GM12878 (cell line): ENCODE measurements around the gene ZYG11A. TPM values are rescaled to one million over a fixed set of nuclear protein-coding genes. Genes with fewer than 3 reads are reported as not detected.

Source experiments
- ATAC-seq: fragments of 200-7000 bp; cut with Tn5 transposase; 3 replicates; pipeline ENCODE4 v1.9.1; 2020; ENCODE audit warnings: mild to moderate bottlenecking, moderate library complexity
- BruUV-seq: library from RNA; stranded (reverse); fragments of 400-500 nt; replicated peaks from 2 replicates; lab custom pipeline; 2021; lab: Mats Ljungman, UMichigan
- CTCF ChIA-PET: fragments of 300-600 bp; sonication (Branson Sonifier 250); formaldehyde crosslinking; extraction: SDS; loops from one replicate; lab custom pipeline; 2021; ENCODE audit warnings: inconsistent platforms; lab: Yijun Ruan, JAX
- POLR2A ChIA-PET: fragments of 350-600 bp; formaldehyde crosslinking; extraction: SDS; loops from one replicate; lab custom pipeline; 2021; ENCODE audit warnings: inconsistent platforms; lab: Charles Lee
- RAD21 ChIA-PET: fragments of 300-600 bp; sonication (Branson Sonifier 250); formaldehyde crosslinking; loops from one replicate; lab custom pipeline; 2023; ENCODE audit warnings: antibody characterized with exemption; ENCODE audit not compliant: unreplicated experiment; lab: Charles Lee
- SMC1A ChIA-PET: fragments of 300-600 bp; sonication (Branson Sonifier 250); formaldehyde crosslinking; loops from one replicate; lab custom pipeline; 2023; ENCODE audit not compliant: unreplicated experiment, uncharacterized antibody; lab: Charles Lee
- DNase-seq: peaks from one replicate; pipeline ENCODE4 v3.0.0-alpha.2; 2011; ENCODE audit warnings: low read depth, low spot score
- FAIRE-seq: peaks from 3 replicates; lab custom pipeline; 2011; peaks lifted over from hg19 to GRCh38; lab: Jason Lieb, UNC
- H2AFZ ChIP-seq: 2 replicates; pipeline ENCODE4 v1.6.0; 2011; ENCODE audit warnings: low read depth, low read length, control low read depth; ENCODE audit not compliant: control insufficient read depth
- H3K27ac ChIP-seq: 2 replicates; pipeline ENCODE4 v1.5.1; 2011; ENCODE audit warnings: control low read depth; ENCODE audit not compliant: control insufficient read depth, insufficient read depth
- H3K27me3 ChIP-seq, 2 experiments: replicated peaks in 1 of 2; 2 replicates each; pipeline versions ENCODE4 v1.6.0 to v1.6.1; 2011; ENCODE audit warnings: low read length in 1 of 2; ENCODE audit not compliant: control insufficient read depth in 2 of 2, insufficient read depth in 2 of 2
- H3K36me3 ChIP-seq, 2 experiments: 2 replicates each; pipeline ENCODE4 v1.5.1; 2011; ENCODE audit warnings: low read length in 1 of 2; ENCODE audit not compliant: control insufficient read depth in 2 of 2, insufficient read depth in 2 of 2
- H3K4me1 ChIP-seq: 2 replicates; pipeline ENCODE4 v1.6.1; 2011; ENCODE audit warnings: mild to moderate bottlenecking, low read length, moderate library complexity, mixed read lengths; ENCODE audit not compliant: control insufficient read depth, insufficient read depth
- H3K4me2 ChIP-seq: 2 replicates; pipeline ENCODE4 v1.6.0; 2011; ENCODE audit warnings: control low read depth; ENCODE audit not compliant: control insufficient read depth, insufficient read depth
- H3K4me3 ChIP-seq: fragments of 200-600 bp; sonication (generic); 2 replicates; pipeline ENCODE4 v1.5.1; 2016
- H3K79me2 ChIP-seq: 2 replicates; pipeline ENCODE4 v1.6.0; 2011; ENCODE audit warnings: low read length; ENCODE audit not compliant: control insufficient read depth, insufficient read depth
- H3K9ac ChIP-seq: 2 replicates; pipeline ENCODE4 v1.8.0; 2011; ENCODE audit warnings: low read length, control low read depth, mixed read lengths; ENCODE audit not compliant: control insufficient read depth, insufficient read depth
- H3K9me3 ChIP-seq: replicated peaks from 3 replicates; pipeline ENCODE4 v1.5.1; 2011; ENCODE audit warnings: mild to moderate bottlenecking, low read length; ENCODE audit not compliant: control insufficient read depth, insufficient read depth
- H4K20me1 ChIP-seq: 2 replicates; pipeline ENCODE4 v1.6.0; 2011; ENCODE audit not compliant: control insufficient read depth, insufficient read depth
- BMI1 ChIP-seq: fragments of 450-650 bp; IDR thresholded peaks from 2 replicates; pipeline ENCODE4 v1.6.1; 2016; ENCODE audit warnings: mild to moderate bottlenecking, moderate library complexity, borderline replicate concordance
- BRCA1 ChIP-seq: IDR thresholded peaks from 2 replicates; pipeline ENCODE4 v1.6.1; 2011; ENCODE audit warnings: low read depth, low read length, improper control_type of control experiment
- CEBPB ChIP-seq, 2 experiments: fragments of 150-350 bp in 1 of 2; IDR thresholded peaks; 2 replicates each; pipeline ENCODE4 v1.6.1; 2012 to 2014; ENCODE audit warnings: low read depth in 2 of 2, low read length in 2 of 2, borderline replicate concordance in 1 of 2, inconsistent platforms in 1 of 2
- KAT2A ChIP-seq: conservative IDR thresholded peaks from 2 replicates; pipeline ENCODE4 v1.6.1; 2011; ENCODE audit warnings: low read depth, low read length; ENCODE audit not compliant: control insufficient read depth
- RCOR1 ChIP-seq: conservative IDR thresholded peaks from 2 replicates; pipeline ENCODE4 v1.6.1; 2012; ENCODE audit warnings: low read depth, low read length, improper control_type of control experiment
- SIX5 ChIP-seq: IDR thresholded peaks from 2 replicates; pipeline ENCODE4 v1.6.1; 2011; ENCODE audit warnings: mild to moderate bottlenecking, low read depth, low read length, moderate library complexity; ENCODE audit not compliant: severe bottlenecking
- SMAD1 ChIP-seq: fragments of 450-650 bp; IDR thresholded peaks from 2 replicates; pipeline ENCODE4 v1.6.1; 2018; ENCODE audit warnings: mild to moderate bottlenecking, low read depth; ENCODE audit not compliant: partially characterized antibody
- SUZ12 ChIP-seq: fragments of 200-600 bp; sonication (generic); IDR thresholded peaks from one replicate; pipeline ENCODE4 v1.6.1; 2018; ENCODE audit warnings: antibody characterized with exemption, mild to moderate bottlenecking; ENCODE audit not compliant: unreplicated experiment
- TCF7 ChIP-seq: IDR thresholded peaks from 2 replicates; pipeline ENCODE4 v1.6.1; 2014; ENCODE audit warnings: antibody characterized with exemption, borderline replicate concordance
- ZNF207 ChIP-seq: fragments of 450-650 bp; IDR thresholded peaks from 2 replicates; pipeline ENCODE4 v1.6.1; 2014; ENCODE audit warnings: antibody characterized with exemption, mild to moderate bottlenecking, borderline replicate concordance
- WGBS: methylation state at CpG from one replicate; pipeline ENCODE4 v1.1.6; 2016; ENCODE audit warnings: low lambda C conversion rate; ENCODE audit not compliant: insufficient replicate concordance, insufficient coverage; ENCODE audit errors: missing lambda C conversion rate; 5-methylcytosine and 5-hydroxymethylcytosine counted together
- in situ Hi-C: fragments of 300-500 bp; cut with MboI; formaldehyde crosslinking; loops from 9 replicates; pipeline ENCODE4 v1.14.3; 2018; ENCODE audit warnings: mixed read lengths
- intact Hi-C: fragments of 100-400 bp; cut with micrococcal nuclease; formaldehyde crosslinking; loops from one replicate; pipeline ENCODE4 v1.14.2; 2022; ENCODE audit not compliant: unreplicated experiment
- polyA plus RNA-seq, 11 experiments: library from polyadenylated mRNA; depleted of rRNA in 4 of 11; unstranded in 6 of 11; stranded (reverse) in 5 of 11; fragments of >200 nt; fragmentation: Nextera tagmentation in 4 of 11; fragmentation: Illumina TruSeq in 1 of 11; extraction: Ambion mirVana in 4 of 11; extraction: Trizol in 1 of 11; gene quantifications; 1 replicate in 1 of 11; 2 replicates in 10 of 11; pipeline versions ENCODE4 v1.2.1 to v1.2.3, GENCODE V29; 2011 to 2016; ENCODE audit warnings: inconsistent platforms in 2 of 11, missing spikeins in 2 of 11, low read depth in 1 of 11
- total RNA-seq, 4 experiments: library from RNA; depleted of rRNA in 3 of 4; stranded (reverse); fragments of >200 nt in 3 of 4; fragmentation: Illumina TruSeq in 1 of 4; extraction: Trizol in 1 of 4; gene quantifications; 2 replicates each; pipeline versions ENCODE4 v1.2.1 to v1.2.3, GENCODE V29; 2013 to 2021
- TF ChIP-seq, protein P1 (sequence below), 3 experiments: IDR thresholded peaks in 2 of 3; conservative IDR thresholded peaks in 1 of 3; 2 replicates each; pipeline ENCODE4 v1.5.1; 2011; ENCODE audit warnings: low read depth in 3 of 3, low read length in 3 of 3, mild to moderate bottlenecking in 3 of 3, control low read depth in 2 of 3, moderate library complexity in 2 of 3, inconsistent platforms in 1 of 3, mixed read lengths in 1 of 3; ENCODE audit not compliant: control insufficient read depth in 2 of 3, insufficient read depth in 1 of 3; ENCODE audit errors: extremely low read depth in 1 of 3
- TF ChIP-seq, protein P2 (sequence below): fragments of 150-350 bp; IDR thresholded peaks from 2 replicates; pipeline ENCODE4 v1.6.1; 2016; ENCODE audit warnings: low read depth, low read length
- TF ChIP-seq, protein P3 (sequence below): IDR thresholded peaks from 2 replicates; pipeline ENCODE4 v1.6.1; 2011; ENCODE audit warnings: low read depth, mild to moderate bottlenecking, low read length, moderate library complexity, borderline replicate concordance; ENCODE audit errors: extremely low read depth
- TF ChIP-seq, protein P4 (sequence below): fragments of 450-650 bp; formaldehyde crosslinking; IDR thresholded peaks from 2 replicates; pipeline ENCODE4 v1.4.0; 2020; ENCODE audit warnings: mild to moderate bottlenecking, moderate library complexity

ZYG11A gene
- total and polyA plus RNA-seq, 10 of the 15 experiments (the other 5 are each of a cell fraction or from before 2014, with no cell fraction given) = 0.22 to 6.4 (median 0.68) TPM

DNA sequence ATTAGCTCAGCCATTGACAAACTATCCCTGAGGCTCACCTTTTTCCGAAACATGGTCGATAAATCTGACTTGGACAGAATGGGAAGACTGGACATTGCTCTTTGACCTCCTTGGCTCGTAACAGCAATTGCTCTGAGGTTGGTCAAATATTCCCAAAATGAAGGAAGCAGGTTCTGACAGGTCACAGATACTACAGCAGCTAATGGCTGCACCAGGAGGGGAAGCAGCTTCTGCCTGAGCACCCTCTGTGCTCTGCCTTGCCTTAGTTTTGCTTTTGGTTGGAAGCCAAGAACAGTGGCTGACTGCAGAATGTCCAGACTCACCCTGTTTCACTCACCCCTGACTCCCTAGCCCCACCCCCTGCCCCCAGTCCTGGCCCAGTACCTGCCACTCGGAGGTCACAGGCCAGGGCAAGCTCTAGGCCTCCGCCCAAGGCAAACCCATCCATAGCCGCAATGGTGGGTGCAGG lies 63.6 kb downstream of the ZYG11A start:
- Histone ChIP-seq H3K9me3 (no peaks in the 10 kb centered on the region), H3K27me3 (no peaks in the 10 kb centered on the region), H4K20me1 (no peaks in the 10 kb centered on the region), H3K4me2 (no peak overlapping the region), H3K4me1 (no peaks in the 10 kb centered on the region), H2AFZ (no peak overlapping the region), H3K9ac (no peak overlapping the region), H3K4me3 (no peak overlapping the region), H3K36me3 (no peaks in the 10 kb centered on the region; a peak in 1 of 4 replicates), H3K27ac (no peak overlapping the region), H3K79me2 (no peaks in the 10 kb centered on the region)
- FAIRE-seq (no peak), ATAC-seq (no peak), DNase-seq (no peak)
- ChIA-PET POLR2A (interaction anchor here (0.6 to 1.2 kb wide), 2 partner anchors 16 to 265 kb away, joined by 3 to 4 read pairs; no protein-coding TSS in a partner anchor), SMC1A (interaction anchor here (0.7 to 1.6 kb wide), 2 partner anchors 11 to 38 kb away, joined by 3 to 5 read pairs; no protein-coding TSS in a partner anchor), RAD21 (no interaction called here), CTCF (interaction anchor here (0.7 to 2.8 kb wide), 7 partner anchors 11 to 279 kb away, joined by 3 to 17 read pairs (median 3); no protein-coding TSS in a partner anchor)
- BruUV-seq = no TSS peak
- intact Hi-C loops (no loop called here), in situ Hi-C loops (loop anchor here (25.0 kb wide), 1 partner anchor 281 kb away; the partner anchor contains the start of gene CPT2)
- 95% methylated on average over 6 of the region's 6 CpGs for WGBS
- TF ChIP-seq SUZ12 = no peak
- TF ChIP-seq, protein P1, sequence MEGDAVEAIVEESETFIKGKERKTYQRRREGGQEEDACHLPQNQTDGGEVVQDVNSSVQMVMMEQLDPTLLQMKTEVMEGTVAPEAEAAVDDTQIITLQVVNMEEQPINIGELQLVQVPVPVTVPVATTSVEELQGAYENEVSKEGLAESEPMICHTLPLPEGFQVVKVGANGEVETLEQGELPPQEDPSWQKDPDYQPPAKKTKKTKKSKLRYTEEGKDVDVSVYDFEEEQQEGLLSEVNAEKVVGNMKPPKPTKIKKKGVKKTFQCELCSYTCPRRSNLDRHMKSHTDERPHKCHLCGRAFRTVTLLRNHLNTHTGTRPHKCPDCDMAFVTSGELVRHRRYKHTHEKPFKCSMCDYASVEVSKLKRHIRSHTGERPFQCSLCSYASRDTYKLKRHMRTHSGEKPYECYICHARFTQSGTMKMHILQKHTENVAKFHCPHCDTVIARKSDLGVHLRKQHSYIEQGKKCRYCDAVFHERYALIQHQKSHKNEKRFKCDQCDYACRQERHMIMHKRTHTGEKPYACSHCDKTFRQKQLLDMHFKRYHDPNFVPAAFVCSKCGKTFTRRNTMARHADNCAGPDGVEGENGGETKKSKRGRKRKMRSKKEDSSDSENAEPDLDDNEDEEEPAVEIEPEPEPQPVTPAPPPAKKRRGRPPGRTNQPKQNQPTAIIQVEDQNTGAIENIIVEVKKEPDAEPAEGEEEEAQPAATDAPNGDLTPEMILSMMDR (IDR thresholded peaks at IDR 0.05 in 2 of 3, conservative IDR thresholded peaks at IDR 0.05 in 1 of 3; ENCODE audit: control insufficient read depth in 2 of 3, extremely low read depth in 1 of 3, insufficient read depth in 1 of 3, low read depth in 3 of 3, low read length in 3 of 3) = no peak
- TF ChIP-seq RCOR1 = no peak
- TF ChIP-seq BMI1 = no peak
- no peak for TF ChIP-seq KAT2A
- no peak for TF ChIP-seq ZNF207
- TF ChIP-seq SMAD1 = no peak
- TF ChIP-seq, protein P2, sequence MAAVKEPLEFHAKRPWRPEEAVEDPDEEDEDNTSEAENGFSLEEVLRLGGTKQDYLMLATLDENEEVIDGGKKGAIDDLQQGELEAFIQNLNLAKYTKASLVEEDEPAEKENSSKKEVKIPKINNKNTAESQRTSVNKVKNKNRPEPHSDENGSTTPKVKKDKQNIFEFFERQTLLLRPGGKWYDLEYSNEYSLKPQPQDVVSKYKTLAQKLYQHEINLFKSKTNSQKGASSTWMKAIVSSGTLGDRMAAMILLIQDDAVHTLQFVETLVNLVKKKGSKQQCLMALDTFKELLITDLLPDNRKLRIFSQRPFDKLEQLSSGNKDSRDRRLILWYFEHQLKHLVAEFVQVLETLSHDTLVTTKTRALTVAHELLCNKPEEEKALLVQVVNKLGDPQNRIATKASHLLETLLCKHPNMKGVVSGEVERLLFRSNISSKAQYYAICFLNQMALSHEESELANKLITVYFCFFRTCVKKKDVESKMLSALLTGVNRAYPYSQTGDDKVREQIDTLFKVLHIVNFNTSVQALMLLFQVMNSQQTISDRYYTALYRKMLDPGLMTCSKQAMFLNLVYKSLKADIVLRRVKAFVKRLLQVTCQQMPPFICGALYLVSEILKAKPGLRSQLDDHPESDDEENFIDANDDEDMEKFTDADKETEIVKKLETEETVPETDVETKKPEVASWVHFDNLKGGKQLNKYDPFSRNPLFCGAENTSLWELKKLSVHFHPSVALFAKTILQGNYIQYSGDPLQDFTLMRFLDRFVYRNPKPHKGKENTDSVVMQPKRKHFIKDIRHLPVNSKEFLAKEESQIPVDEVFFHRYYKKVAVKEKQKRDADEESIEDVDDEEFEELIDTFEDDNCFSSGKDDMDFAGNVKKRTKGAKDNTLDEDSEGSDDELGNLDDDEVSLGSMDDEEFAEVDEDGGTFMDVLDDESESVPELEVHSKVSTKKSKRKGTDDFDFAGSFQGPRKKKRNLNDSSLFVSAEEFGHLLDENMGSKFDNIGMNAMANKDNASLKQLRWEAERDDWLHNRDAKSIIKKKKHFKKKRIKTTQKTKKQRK = no peak
- TF ChIP-seq CEBPB (IDR thresholded peaks at IDR 0.05; ENCODE audit: borderline replicate concordance in 1 of 2, low read depth in 2 of 2, low read length in 2 of 2) = no peak
- no peak for TF ChIP-seq TCF7
- TF ChIP-seq, protein P3, sequence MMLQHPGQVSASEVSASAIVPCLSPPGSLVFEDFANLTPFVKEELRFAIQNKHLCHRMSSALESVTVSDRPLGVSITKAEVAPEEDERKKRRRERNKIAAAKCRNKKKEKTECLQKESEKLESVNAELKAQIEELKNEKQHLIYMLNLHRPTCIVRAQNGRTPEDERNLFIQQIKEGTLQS = no peak
- no peak for TF ChIP-seq BRCA1
- no peak for TF ChIP-seq SIX5
- TF ChIP-seq, protein P4, sequence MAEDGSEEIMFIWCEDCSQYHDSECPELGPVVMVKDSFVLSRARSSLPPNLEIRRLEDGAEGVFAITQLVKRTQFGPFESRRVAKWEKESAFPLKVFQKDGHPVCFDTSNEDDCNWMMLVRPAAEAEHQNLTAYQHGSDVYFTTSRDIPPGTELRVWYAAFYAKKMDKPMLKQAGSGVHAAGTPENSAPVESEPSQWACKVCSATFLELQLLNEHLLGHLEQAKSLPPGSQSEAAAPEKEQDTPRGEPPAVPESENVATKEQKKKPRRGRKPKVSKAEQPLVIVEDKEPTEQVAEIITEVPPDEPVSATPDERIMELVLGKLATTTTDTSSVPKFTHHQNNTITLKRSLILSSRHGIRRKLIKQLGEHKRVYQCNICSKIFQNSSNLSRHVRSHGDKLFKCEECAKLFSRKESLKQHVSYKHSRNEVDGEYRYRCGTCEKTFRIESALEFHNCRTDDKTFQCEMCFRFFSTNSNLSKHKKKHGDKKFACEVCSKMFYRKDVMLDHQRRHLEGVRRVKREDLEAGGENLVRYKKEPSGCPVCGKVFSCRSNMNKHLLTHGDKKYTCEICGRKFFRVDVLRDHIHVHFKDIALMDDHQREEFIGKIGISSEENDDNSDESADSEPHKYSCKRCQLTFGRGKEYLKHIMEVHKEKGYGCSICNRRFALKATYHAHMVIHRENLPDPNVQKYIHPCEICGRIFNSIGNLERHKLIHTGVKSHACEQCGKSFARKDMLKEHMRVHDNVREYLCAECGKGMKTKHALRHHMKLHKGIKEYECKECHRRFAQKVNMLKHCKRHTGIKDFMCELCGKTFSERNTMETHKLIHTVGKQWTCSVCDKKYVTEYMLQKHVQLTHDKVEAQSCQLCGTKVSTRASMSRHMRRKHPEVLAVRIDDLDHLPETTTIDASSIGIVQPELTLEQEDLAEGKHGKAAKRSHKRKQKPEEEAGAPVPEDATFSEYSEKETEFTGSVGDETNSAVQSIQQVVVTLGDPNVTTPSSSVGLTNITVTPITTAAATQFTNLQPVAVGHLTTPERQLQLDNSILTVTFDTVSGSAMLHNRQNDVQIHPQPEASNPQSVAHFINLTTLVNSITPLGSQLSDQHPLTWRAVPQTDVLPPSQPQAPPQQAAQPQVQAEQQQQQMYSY = no peak
